Measurements from ENCODE around the gene SLC22A14. TPM values are rescaled to one million over a fixed set of nuclear protein-coding genes. Genes with fewer than 3 reads are reported as not detected.

Gene SLC22A14
- total RNA-seq, 1 experiment from 2014 or later = not detected

GRCh38 chr3:38367779-38368178, 85.7 kb downstream of the SLC22A14 start:
- Histone ChIP-seq H3K4me1 (ENCODE audit: insufficient read depth, low read length) (no peaks in the 10 kb centered on the region), H4K8ac (replicated peaks; ENCODE audit: insufficient read length, low read depth, low read length) (no peak overlapping the region), H3K27ac (ENCODE audit: insufficient read length, low read depth, low read length) (no peak overlapping the region), H4K5ac (ENCODE audit: insufficient read length, low read depth, low read length) (no peak overlapping the region), H4K91ac (ENCODE audit: insufficient read length, low read depth, low read length) (no peak overlapping the region), H4K20me1 (ENCODE audit: control insufficient read depth, insufficient read depth, insufficient read length) (no peaks in the 10 kb centered on the region), H3K14ac (ENCODE audit: insufficient read depth, low read length) (no peak overlapping the region), H3K79me1 (ENCODE audit: insufficient read depth, low read depth, low read length, poor library complexity, severe bottlenecking) (no peaks in the 10 kb centered on the region), H3K23ac (ENCODE audit: insufficient read length, low read depth, low read length) (no peak overlapping the region), H3K56ac (ENCODE audit: insufficient read length, low read depth, low read length) (no peak overlapping the region), H2BK120ac (ENCODE audit: low read depth, low read length, poor library complexity, severe bottlenecking) (no peak overlapping the region), H3K18ac (ENCODE audit: insufficient read length, low read depth, low read length) (no peak overlapping the region), H2AK5ac (ENCODE audit: insufficient read length, low read length) (no peak overlapping the region), H3K9ac (ENCODE audit: extremely low read depth, insufficient read length, low read length) (no peak overlapping the region), H2BK15ac (ENCODE audit: low read depth, low read length) (no peak overlapping the region), H3K9me3 (ENCODE audit: control insufficient read depth, low read depth, low read length) (peaks cover 5% of the 10 kb centered on the region), H3K23me2 (ENCODE audit: insufficient read length, low read depth, low read length, poor library complexity, severe bottlenecking) (no peaks in the 10 kb centered on the region), H3K79me2 (ENCODE audit: insufficient read depth, low read length) (no peaks in the 10 kb centered on the region), H2BK20ac (ENCODE audit: low read depth, low read length, poor library complexity, severe bottlenecking) (no peak overlapping the region), H3K4ac (ENCODE audit: low read depth, low read length) (no peak overlapping the region), H2AFZ (ENCODE audit: low read length) (no peak overlapping the region), H3T11ph (ENCODE audit: low read length) (no peak overlapping the region), H3K27me3 (ENCODE audit: insufficient read depth, low read length) (no peaks in the 10 kb centered on the region), H2BK5ac (ENCODE audit: insufficient read length, low read length) (no peak overlapping the region), H3K4me2 (ENCODE audit: insufficient read depth, insufficient read length, low read length) (no peak overlapping the region), H2BK12ac (ENCODE audit: insufficient read length, low read depth, low read length) (no peak overlapping the region)
- WGBS (ENCODE audit: extremely low coverage, insufficient read length, low lambda C conversion rate) = no CpG with 5 or more reads among the region's 3 CpGs
- TF ChIP-seq CTCF (conservative IDR thresholded peaks at IDR 0.05) = no peak
- no peak overlapping the region for H3K27ac Mint-ChIP-seq
- H3K4me1 Mint-ChIP-seq = no peaks in the 10 kb centered on the region
- no peak for DNase-seq
- peaks cover 5 to 10% of the 10 kb centered on the region in 2 experiments; a peak in 4 of 5 replicates for H3K9me3 Mint-ChIP-seq
- no peaks in the 10 kb centered on the region; the same call in 1 of the 2 replicates for H3K27me3 Mint-ChIP-seq (ENCODE audit: low read depth)
- H3K36me3 Mint-ChIP-seq (ENCODE audit: insufficient read depth in 1 of 3, low read depth in 3 of 3) = peaks cover 25 to 44% (median 34%) of the 10 kb centered on the region in 3 experiments
- H3K4me3 Mint-ChIP-seq = no peak overlapping the region

Other genes starting within 250 kb of the SLC22A14 start
- 2.0 and 2.1 TPM in 2 replicates for gene DLEC1, start 243.1 kb upstream of the SLC22A14 start, total RNA-seq (2021)
- 41.9 and 44.3 TPM in 2 replicates for gene ACAA1, start 145.2 kb upstream of the SLC22A14 start, total RNA-seq (2021)
- 33.4 and 34.2 TPM in 2 replicates for gene MYD88, start 143.6 kb upstream of the SLC22A14 start, total RNA-seq (2021)
- gene OXSR1, start 116.8 kb upstream of the SLC22A14 start, total RNA-seq (2021) = 53.8 and 54.1 TPM in 2 replicates
- gene SLC22A13, start 16.5 kb upstream of the SLC22A14 start, total RNA-seq (2021) = 0.11 TPM in 1 of 2 replicates, not detected in the other
- 2.4 and 2.6 TPM in 2 replicates for gene XYLB, start 64.5 kb downstream of the SLC22A14 start, total RNA-seq (2021)
- 99.9 and 105 TPM in 2 replicates for gene ACVR2B, start 171.6 kb downstream of the SLC22A14 start, total RNA-seq (2021)
- 14.1 and 15.0 TPM in 2 replicates for gene EXOG, start 214.0 kb downstream of the SLC22A14 start, total RNA-seq (2021)

Data from H9 (cell line).